AG09319 (cell line): ENCODE data around the gene FUZ.

Experiments used
- DNase-seq: peaks from one replicate; pipeline ENCODE4 v3.0.0-alpha.2; 2010; ENCODE audit warnings: low read depth; ENCODE audit errors: extremely low read depth
- TF ChIP-seq, protein P1 (sequence below): IDR thresholded peaks from 2 replicates; pipeline ENCODE4 v1.5.1; 2011; ENCODE audit warnings: low read depth, mild to moderate bottlenecking, inconsistent platforms, low read length, moderate library complexity

Gene FUZ

DNA sequence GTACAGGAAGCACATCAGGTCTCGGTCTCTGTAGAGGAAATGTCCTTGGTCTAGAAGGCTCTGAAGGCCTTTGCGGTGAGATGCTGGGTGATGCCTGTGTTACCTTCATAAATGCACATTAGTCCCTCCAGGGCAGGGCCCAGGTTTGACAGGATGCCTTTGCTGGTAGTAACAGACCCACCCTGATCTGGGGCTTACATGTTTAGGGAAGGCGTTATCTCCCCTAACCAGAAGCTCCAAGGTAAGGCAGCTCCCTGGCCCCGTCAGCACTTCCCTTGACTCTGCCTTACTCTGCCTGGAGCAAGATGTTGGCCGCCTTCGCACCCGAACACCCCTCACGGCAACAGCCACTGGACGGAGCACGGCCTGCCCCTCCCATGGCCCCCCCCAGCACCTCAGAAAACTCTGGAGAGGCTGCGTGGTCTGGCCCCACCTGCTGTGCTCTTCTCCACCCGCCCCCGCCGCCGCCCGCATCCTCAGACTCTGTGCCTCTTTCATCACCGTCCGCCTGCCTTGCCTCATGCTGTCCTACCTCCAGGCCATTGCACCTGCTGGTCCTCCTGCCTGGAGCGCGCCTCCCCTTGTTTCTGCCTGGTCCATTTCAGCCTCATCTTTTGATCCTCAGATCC, 37.2 kb downstream of the FUZ start:
- no peak for DNase-seq
- TF ChIP-seq, protein P1, sequence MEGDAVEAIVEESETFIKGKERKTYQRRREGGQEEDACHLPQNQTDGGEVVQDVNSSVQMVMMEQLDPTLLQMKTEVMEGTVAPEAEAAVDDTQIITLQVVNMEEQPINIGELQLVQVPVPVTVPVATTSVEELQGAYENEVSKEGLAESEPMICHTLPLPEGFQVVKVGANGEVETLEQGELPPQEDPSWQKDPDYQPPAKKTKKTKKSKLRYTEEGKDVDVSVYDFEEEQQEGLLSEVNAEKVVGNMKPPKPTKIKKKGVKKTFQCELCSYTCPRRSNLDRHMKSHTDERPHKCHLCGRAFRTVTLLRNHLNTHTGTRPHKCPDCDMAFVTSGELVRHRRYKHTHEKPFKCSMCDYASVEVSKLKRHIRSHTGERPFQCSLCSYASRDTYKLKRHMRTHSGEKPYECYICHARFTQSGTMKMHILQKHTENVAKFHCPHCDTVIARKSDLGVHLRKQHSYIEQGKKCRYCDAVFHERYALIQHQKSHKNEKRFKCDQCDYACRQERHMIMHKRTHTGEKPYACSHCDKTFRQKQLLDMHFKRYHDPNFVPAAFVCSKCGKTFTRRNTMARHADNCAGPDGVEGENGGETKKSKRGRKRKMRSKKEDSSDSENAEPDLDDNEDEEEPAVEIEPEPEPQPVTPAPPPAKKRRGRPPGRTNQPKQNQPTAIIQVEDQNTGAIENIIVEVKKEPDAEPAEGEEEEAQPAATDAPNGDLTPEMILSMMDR, result no peak

DNA sequence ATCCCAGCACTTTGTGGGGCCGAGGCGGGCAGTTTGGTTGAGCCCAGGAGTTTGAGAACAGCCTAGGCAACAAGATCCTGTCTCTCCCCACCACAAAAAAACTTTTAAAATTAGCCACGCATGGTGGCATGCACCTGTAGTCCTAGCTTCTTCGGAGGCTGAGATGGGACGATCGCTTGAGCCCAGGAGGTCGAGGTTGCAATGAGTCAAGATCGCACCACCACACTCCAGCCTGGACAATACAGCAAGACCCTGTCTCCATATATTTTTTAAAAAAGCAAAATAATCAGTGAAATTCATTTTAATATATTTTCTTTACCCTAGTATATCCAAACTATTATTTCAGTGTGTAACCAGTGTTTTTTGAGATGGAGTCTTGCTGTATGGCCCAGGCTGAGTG, 38.1 kb downstream of the FUZ start:
- DNase-seq, result no peak
- TF ChIP-seq, protein P1, result no peak

DNA sequence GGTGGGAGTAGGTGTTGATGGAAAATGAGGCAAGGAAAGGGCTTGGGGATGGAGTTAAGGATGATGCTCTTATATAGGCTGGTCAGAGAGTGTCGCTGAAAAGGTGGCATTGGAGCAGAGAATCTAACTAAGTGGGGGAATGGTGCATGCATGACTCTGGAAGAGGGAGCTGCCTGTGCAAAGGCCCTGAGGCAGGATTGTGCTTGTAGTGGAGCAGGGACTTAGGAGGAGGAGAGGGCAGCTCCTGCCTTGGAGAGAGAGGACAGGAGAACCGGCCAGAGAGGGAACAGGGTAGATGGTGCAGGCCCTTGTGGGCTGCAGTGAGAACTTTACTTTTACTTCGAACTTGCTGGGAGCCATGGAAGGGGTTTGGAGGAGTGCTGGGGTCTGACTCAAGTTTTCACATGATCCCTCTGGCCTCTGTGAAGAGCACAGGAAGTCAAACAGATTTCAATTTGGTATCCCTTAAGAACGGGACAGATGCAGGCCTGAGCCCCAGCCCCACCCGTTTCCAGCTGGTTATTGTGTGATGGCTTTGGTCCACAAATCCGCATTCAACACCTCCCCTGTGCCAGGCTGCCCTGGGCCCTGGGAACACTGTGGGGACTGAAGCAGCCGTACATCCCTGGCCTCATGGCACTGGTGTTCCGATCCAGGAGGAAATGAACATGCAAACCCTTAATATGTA, 39.3 kb downstream of the FUZ start:
- DNase-seq, result no peak
- TF ChIP-seq, protein P1, result no peak

DNA sequence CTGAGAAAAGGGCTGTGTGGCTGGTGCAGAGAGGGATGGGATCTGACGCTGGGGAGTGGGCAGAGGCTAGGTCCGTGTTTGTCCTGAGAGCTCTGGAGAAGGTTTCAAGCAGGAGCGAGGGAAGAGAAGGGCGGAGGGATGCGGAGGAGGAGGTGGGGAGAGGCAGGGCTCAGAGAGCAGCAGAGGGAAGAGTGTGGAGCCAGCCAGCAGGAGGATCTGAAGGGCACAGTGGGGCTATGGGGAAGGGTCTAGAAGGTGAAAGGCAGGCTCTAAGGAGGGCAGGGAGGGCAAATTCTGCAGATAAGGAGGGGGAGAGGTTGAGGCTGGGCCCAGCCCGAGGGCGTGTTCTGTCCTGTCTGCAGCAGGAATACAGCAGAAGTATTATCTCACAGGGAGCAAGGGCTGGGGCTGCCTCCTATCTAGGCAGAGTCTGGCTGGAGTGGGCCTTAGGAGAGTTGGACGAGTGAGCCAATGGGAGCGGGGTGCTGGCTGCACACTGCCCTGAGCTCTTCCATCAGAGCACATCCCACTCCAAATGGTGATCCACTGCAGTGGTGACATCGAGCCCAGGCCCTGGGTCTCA, 40.2 kb downstream of the FUZ start:
- no peak for DNase-seq
- TF ChIP-seq, protein P1, result no peak

DNA sequence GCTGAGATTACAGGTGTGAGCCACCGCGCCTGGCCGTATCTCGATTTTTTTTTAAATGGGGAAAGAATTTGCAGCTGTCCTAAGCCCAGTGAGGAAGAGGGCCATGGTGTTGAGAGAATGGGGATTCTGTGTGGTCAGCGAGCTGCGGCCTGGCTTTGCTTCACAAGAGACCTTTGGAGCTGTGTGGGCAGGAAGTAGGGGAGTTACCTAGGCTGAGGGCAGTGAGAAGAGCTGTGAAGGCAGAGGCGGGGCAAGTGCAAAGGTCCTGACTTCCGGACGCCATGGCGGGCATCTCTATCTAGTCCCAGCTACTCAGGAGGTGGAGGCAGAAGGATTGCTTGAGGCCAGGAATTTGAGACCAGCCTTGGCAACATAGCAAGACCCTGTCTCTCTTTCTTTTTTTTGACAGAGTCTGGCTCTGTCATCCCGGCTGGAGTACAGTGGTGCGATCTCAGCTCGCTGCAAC, 41.4 kb downstream of the FUZ start:
- TF ChIP-seq, protein P1, result no peak
- DNase-seq, result no peak

DNA sequence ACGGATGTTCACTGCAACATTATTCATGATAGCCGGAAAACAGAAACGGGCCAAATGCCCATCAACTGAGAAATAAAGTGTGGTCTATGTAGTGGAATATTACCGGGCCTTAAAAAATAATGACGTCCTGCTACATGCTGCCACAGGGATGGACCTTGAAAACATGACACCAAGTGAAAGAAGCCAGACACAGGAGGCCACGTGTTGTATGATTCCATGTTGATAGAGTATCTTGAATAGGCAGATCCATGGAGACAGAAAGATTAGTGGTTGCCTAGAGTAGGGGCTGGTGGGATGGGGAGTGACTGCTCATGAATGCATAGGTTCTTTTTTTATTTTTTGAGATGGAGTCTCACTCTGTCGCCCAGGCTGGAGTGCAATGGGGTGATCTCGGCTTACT, 42.6 kb downstream of the FUZ start:
- TF ChIP-seq, protein P1, result no peak

DNA sequence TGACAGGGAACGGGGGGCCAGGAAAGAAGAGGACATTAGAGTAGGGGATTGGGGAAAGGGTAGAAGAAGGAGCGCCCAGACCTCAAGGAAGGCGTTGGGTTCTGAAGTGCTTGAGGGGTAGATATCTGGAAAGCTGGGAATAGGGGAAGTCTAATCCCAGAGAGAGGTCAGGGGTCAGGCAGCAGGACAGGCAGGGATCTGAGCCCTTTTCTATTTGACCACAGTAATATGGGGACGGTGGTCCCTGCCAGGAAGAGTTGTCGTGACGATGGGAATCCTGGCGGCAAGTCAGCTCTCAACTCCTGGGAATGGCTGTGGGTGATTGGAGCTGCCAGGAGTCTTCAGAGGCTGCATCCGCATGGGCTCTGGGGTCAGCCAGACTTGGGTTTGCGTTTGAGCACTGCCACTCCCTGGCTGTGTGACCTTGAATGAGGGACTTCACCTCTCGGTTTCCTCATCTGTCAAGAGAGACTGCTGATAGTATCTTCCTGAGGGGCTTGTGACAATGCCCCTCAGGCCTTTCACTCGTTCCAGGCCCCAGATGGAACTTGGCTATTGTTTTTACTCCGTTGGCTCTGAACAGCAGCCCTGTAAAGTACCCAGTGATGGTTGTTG, 45.0 kb downstream of the FUZ start:
- no peak for DNase-seq
- TF ChIP-seq, protein P1, result no peak

More for the DNA sequence above, 42.6 kb downstream of the FUZ start:
- no peak for DNase-seq
